GM18907 (cell line): ENCODE measurements around the gene MAL.

ENCODE experiments used
- ATAC-seq: cut with Tn5 transposase; IDR thresholded peaks from one replicate; pipeline ENCODE4 v1.9.1; 2021; ENCODE audit warnings: mild to moderate bottlenecking, moderate library complexity; ENCODE audit not compliant: unreplicated experiment

MAL gene

GRCh38 chr2:95046371-95047112 is 21.0 kb downstream of the MAL start:
- no peak for ATAC-seq

GRCh38 chr2:95047629-95048510 is 22.4 kb downstream of the MAL start:
- ATAC-seq: no peak

- no peak for ATAC-seq
Observed at GRCh38 chr2:95048825-95049682, 23.5 kb downstream of the MAL start.

- no peak for ATAC-seq
Observed at GRCh38 chr2:95049683-95049955, 24.1 kb downstream of the MAL start.

- ATAC-seq: no peak
Observed at GRCh38 chr2:95049961-95050360, 24.5 kb downstream of the MAL start.

GRCh38 chr2:95050385-95051300 is 25.1 kb downstream of the MAL start:
- ATAC-seq: no peak

- no peak for ATAC-seq
Observed at GRCh38 chr2:95051626-95052025, 26.1 kb downstream of the MAL start.

GRCh38 chr2:95052307-95052706 is 26.8 kb downstream of the MAL start:
- no peak for ATAC-seq

GRCh38 chr2:95052804-95053479 is 27.4 kb downstream of the MAL start:
- no peak for ATAC-seq

- ATAC-seq: no peak
Observed at GRCh38 chr2:95053543-95053942, 28.0 kb downstream of the MAL start.

GRCh38 chr2:95054016-95054415 is 28.5 kb downstream of the MAL start:
- ATAC-seq: no peak

- no peak for ATAC-seq
Observed at GRCh38 chr2:95055262-95055661, 29.8 kb downstream of the MAL start.

- ATAC-seq: no peak
Observed at GRCh38 chr2:95056044-95056443, 30.5 kb downstream of the MAL start.

GRCh38 chr2:95056461-95057459 is 31.3 kb downstream of the MAL start:
- ATAC-seq: no peak

GRCh38 chr2:95057535-95058370 is 32.2 kb downstream of the MAL start:
- no peak for ATAC-seq

GRCh38 chr2:95058466-95058988 is 33.0 kb downstream of the MAL start:
- ATAC-seq: no peak

GRCh38 chr2:95058989-95059641 is 33.6 kb downstream of the MAL start:
- ATAC-seq: no peak
